ENCODE results near the gene MTMR3. TPM values are rescaled to one million over a fixed set of nuclear protein-coding genes. Genes with fewer than 3 reads are reported as not detected.
"Not testable (repeated sequence)": the region's sequence is repeated elsewhere in the genome, so short reads cannot be mapped to it uniquely, and the experiment has no call there.

The MTMR3 gene
- total RNA-seq, 2 donors from 2014 or later = 29.8 to 34.8 TPM

DNA sequence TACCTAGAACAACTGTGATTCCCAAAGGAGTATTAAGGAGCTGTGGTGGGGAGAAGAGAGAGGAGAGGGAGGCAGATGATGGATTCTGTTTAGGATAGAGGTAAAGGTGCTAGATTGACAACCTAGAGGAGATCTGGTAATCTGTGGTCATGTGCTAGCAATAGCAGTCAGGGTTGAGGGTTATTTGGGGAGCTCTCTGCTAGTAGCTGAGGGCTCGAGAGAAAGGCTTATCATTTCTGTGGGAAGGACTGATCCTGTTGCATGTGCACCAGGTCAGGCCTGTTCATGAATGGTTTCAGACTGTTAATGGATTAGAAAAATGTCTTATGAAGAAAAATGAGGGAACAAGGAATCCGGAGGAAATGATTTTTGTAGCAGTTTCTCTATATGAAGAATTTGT, 63.2 kb downstream of the MTMR3 start:
- intact Hi-C loops (cut with DNase I) = no loop called here
- DNase-seq (no peak), ATAC-seq (peak in 1 of 2 donors; percentile 38)

DNA sequence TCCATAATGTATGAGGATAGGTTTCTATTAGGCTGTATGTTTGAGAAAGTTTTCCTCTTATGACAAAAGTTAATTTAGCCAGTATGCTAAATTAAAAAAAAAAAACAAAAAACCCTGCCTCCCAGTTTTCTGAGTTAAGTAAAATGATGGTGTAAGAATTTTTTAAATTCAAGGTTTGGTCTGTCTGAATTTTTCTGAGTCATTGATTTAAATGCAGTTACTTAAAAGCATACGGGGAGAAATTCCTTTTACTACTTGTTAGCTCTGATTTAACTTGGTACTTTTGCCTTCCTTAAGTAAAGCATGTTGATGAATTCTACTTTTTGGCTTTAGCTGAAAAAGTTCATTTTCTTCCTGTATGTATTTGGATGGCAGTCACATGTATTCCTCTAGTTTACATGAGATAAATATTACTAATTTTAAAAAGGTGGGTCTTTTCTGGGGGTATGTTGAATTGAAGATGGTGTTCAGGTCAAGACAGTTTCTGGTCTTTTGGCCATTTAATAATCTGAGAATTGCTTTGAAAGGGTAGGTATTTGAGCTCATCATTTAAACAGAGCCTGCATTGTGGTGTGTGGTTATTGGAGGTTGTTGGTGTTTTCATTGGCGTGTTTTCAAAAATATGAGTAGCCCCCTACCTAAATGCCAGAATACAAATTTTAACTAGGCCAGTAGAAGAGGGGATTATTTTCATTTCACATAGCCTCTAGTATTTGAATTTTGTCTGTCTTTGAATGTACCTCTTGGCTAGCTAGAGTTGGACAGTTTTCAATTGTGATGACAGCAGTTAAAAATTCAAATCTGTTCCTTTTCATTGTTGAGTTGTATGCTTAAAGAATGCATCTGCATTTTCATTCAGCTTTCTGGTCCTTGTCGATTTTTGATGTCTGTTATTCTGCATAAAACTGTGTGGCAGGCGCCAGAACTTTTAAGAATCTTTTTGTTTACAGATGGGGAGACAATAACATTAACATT, 64.7 kb downstream of the MTMR3 start:
- intact Hi-C loops (cut with DNase I) = no loop called here
- ATAC-seq = peak in 1 of 2 donors; percentile 51

DNA sequence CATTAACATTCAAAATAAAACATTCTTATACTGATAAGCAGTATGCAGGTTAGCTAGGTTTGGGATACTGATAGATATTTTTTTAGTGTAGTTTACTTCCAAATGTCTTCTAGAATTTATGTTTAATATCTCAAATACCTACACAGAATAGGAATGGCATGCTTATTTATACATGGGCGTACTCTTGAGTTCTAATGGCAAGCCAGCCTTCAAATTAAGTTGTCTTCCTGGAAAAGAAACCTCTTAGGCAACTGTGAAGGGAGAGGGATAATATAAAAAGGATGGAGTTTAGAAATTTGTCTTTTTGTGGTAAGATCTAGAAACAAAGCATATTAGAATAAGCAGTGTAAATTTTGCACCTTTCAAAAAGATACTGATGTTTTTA, 65.4 kb downstream of the MTMR3 start:
- ATAC-seq (no peak), DNase-seq (no peak)
- intact Hi-C loops (cut with DNase I) = no loop called here

More for the DNA sequence above, 64.7 kb downstream of the MTMR3 start:
- DNase-seq = no peak

DNA sequence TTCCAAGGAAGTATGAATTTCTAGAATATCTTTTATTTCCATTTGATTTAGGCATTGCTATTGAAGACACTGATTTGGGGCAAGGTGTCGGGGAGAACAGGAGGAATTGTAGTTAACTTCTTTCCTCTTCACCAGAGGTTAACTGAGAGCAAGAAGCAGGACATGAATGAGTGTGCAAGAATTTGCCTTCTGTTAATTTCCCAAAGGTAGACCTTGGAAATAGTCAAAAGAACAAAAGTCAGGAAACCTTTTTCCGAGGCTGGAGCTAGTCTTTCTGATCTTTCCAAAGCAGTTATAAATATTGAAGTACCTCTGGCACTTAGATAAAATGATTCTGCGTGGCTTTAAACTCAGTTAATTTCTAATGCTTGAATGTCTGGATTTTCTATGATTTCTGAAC, 66.9 kb downstream of the MTMR3 start:
- intact Hi-C loops (cut with DNase I) = no loop called here
- DNase-seq (no peak), ATAC-seq (no peak)

GRCh38 chr22:29951791-29952413, 68.9 kb downstream of the MTMR3 start:
- ATAC-seq (no peak), DNase-seq (no peak)
- intact Hi-C loops (cut with DNase I) = no loop called here

DNA sequence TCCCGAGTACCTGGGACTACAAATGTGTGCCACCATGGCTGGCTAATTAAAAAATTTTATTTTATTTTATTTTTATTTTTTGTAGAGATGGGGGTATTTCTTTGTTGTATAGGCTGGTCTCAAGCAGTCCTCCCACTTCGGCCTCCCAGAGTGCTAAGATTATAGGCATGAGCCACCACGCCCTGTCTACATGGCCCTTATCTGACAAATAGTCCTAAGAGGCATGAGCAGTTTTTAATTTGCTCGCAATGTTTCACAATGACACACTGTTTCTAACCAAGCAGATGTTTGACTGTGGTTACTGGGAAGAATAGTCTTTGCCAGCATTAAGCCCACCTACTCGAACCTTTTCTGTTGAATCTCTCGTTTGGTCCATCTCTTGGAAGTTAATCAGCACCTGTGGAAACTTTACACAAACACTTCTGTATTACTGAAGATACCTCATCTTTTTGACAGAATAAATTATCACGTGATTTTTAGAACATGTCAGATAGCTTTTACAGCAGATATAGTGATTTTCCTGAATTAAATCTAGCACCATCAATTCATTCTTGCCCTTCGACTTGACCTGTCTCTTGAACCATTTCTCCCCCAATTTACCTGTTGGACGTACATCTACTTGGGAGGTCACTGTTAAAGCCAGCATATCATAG, 71.4 kb downstream of the MTMR3 start:
- intact Hi-C loops (cut with DNase I) = no loop called here
- no peak for DNase-seq
- peak in 1 of 2 donors; percentile 25 for ATAC-seq

GRCh38 chr22:29956680-29957079, 73.7 kb downstream of the MTMR3 start:
- intact Hi-C loops (cut with DNase I) = no loop called here
- DNase-seq = no peak
- no peak for ATAC-seq

DNA sequence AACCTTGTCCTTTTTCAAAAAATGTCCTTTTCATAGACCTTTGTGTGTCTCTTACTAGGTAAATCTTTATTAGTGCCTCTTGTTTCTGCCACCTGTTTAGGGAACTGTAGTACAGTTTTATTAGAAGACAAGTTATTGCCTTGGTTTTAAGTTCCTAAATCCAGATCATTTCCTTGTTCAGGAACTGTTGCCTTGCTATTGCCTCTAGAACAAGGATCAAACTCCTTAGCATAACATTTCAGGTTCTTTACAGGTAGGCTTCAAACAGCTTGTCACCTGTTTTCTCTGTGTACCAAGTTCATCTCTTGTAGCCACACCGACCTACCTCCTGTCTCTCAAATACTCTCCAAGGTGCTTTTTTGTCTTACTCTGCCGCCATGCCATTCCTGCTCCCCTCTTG, 75.2 kb downstream of the MTMR3 start:
- intact Hi-C loops (cut with DNase I) = no loop called here
- no peak for DNase-seq
- ATAC-seq = no peak

GRCh38 chr22:29964776-29965175, 81.8 kb downstream of the MTMR3 start:
- intact Hi-C loops (cut with DNase I) = no loop called here
- no peak for ATAC-seq

DNA sequence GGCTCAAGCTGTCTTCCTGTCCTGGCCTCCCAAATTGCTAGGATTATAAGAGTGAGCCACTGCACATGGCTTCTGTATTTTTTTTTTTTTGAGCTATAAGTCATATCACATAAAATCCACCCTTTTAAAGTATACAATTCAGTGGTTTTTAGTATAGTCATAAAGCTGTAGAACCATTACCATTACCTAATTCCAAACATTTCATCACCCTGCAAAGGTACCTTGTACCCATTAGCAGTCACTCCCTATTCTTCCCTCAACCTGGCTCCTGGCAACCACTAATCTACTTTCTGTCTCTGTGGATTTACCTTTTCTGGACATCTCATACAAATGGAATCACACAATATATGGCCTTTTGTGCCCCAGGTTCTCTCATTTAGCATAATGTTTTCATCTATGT, 84.5 kb downstream of the MTMR3 start:
- intact Hi-C loops (cut with DNase I) = no loop called here
- no peak for DNase-seq
- ATAC-seq = no peak

More at GRCh38 chr22:29964776-29965175, 81.8 kb downstream of the MTMR3 start:
- no peak for DNase-seq

DNA sequence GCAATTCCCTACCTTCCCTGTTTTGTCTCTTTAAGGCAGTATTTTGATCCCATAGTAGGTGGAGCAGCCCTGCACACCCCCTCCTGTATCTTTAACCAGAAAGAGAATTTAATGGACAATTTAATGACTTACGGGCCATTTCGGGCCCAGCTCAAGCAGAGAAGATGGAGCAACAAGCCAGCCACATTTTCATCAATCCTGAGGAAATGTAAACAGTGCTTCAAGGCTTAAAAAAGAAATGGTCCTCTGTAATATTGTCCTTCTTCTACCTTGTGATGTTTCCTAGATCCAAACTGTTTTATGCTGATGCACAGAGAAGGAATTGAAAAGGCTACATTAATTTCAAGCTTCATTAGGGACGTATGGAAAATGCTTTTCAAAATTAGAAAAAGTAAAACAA, 88.6 kb downstream of the MTMR3 start:
- DNase-seq (no peak), ATAC-seq (no peak)
- intact Hi-C loops (cut with DNase I) = no loop called here

DNA sequence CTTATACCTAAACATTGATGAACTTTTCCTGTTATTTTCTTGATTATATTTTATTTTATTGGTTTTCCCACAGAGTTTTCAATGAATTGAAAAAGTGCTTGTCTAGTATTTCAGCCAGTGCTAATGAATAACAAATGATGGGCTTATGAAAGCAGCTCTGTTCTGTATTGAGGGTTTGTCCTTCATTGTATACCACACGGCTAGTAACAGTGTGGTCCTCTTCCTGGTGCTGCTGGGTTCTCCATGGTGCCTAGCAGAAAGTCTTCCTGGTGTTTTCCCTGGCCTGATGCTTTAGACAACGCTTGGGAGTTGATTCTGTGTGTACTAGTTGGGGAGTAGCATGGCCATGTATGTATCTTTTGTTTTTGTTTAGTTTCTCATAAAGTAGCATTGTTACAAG, 89.1 kb downstream of the MTMR3 start:
- intact Hi-C loops (cut with DNase I) = no loop called here
- no peak for DNase-seq

DNA sequence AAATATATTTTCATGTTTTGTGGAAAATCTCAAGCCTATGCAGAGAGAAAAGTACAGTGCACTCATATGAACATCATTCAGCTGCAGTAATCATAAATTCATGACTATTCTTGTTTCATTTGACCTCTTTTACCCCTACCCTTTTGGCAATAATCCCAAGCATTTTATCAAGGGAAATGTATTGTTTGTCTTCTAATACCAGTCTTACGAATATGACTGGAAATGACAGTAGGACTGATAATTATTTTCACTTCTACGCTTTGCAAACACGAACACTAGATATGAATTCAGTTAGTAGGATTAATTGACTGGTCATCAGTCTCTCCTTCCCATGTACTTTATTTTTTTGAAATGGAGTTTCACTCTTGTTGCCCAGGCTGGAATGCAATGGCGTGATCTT, 90.3 kb downstream of the MTMR3 start:
- ATAC-seq (no peak), DNase-seq (no peak)
- intact Hi-C loops (cut with DNase I) = no loop called here

More for the DNA sequence above, 89.1 kb downstream of the MTMR3 start:
- no peak for ATAC-seq

- DNase-seq; intact Hi-C loops (cut with DNase I); ATAC-seq: not testable (repeated sequence)
Measured at GRCh38 chr22:29973680-29974079, 90.7 kb downstream of the MTMR3 start.

GRCh38 chr22:29975494-29975893, 92.5 kb downstream of the MTMR3 start:
- intact Hi-C loops (cut with DNase I) = no loop called here
- DNase-seq = no peak
- ATAC-seq = no peak

GRCh38 chr22:29977107-29977506, 94.1 kb downstream of the MTMR3 start:
- intact Hi-C loops (cut with DNase I) = no loop called here
- no peak for DNase-seq

DNA sequence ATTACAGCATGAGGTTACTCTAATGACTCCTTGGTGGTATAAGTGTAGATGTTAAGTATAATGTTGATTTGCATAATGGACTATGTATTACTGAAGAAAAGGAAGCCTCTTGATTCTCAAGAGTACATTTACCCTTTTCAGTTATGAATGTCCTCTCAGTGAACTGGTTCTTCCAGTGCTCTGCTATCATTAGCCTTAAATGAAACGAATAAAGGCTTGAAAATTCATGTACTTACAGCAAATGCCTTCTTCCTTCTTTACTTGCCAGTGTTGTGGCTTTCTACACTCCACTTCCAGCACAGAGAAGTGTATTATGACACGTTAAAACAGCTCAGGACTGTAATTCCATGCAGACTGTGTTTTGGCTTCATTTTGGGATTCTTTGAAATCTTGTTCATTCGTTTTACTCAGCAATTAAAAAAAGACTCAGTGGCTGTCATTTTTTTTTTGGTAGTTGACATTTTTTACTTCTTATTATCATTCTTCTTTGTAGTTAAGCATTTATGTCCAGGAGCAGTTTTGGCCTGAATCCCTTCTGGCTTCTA, 96.9 kb downstream of the MTMR3 start:
- intact Hi-C loops (cut with DNase I) = no loop called here
- ATAC-seq (no peak), DNase-seq (no peak)

More at GRCh38 chr22:29977107-29977506, 94.1 kb downstream of the MTMR3 start:
- no peak for ATAC-seq

GRCh38 chr22:29983296-29983917, 100.4 kb downstream of the MTMR3 start:
- no peak for ATAC-seq
- intact Hi-C loops (cut with DNase I) = no loop called here
- no peak for DNase-seq

DNA sequence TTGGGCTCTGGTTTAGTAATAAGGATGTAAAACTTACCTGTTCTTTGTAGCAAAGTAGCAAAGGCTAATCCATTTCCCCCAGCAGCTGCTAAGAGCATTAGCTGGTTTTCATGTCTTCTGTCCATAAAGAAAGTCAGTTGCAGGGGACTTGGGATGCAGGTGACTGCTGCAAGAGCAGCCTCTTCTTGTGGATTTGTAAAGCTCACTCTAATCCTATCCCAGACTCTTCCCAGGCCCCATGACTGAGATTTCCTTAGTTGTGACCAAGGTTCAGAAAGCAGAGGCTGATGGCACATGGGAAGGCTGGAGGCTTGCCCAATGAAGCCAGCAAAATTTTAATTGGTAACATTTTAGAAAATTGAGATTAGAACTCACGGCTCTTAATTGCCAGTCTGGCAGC, 102.9 kb downstream of the MTMR3 start:
- intact Hi-C loops (cut with DNase I) = no loop called here
- ATAC-seq (no peak), DNase-seq (no peak)

All from left cardiac atrium (tissue), 4 donors.